ENCODE data around the gene CNOT6L.

CNOT6L gene

DNA sequence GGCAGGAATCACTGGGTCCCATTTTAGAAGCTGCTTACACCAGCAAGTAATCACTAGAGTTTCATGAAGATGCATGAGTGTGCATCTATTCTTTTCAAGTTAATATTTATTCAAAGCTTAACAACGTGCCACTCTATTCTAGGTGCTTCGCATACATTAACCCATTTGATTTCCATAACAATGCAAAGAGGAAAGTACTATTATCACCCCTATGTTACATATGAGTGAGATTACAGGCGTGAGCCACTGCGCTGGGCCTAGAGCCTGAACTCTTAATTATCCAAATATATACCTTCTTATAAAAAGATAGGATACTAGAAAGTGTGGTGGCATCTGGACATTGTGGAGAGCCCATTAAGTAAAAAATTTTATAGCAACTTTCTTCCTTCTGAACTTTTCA, 148.1 kb downstream of the CNOT6L start:
- TF ChIP-seq, protein P1, sequence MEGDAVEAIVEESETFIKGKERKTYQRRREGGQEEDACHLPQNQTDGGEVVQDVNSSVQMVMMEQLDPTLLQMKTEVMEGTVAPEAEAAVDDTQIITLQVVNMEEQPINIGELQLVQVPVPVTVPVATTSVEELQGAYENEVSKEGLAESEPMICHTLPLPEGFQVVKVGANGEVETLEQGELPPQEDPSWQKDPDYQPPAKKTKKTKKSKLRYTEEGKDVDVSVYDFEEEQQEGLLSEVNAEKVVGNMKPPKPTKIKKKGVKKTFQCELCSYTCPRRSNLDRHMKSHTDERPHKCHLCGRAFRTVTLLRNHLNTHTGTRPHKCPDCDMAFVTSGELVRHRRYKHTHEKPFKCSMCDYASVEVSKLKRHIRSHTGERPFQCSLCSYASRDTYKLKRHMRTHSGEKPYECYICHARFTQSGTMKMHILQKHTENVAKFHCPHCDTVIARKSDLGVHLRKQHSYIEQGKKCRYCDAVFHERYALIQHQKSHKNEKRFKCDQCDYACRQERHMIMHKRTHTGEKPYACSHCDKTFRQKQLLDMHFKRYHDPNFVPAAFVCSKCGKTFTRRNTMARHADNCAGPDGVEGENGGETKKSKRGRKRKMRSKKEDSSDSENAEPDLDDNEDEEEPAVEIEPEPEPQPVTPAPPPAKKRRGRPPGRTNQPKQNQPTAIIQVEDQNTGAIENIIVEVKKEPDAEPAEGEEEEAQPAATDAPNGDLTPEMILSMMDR (IDR thresholded peaks at IDR 0.05), result no peak

DNA sequence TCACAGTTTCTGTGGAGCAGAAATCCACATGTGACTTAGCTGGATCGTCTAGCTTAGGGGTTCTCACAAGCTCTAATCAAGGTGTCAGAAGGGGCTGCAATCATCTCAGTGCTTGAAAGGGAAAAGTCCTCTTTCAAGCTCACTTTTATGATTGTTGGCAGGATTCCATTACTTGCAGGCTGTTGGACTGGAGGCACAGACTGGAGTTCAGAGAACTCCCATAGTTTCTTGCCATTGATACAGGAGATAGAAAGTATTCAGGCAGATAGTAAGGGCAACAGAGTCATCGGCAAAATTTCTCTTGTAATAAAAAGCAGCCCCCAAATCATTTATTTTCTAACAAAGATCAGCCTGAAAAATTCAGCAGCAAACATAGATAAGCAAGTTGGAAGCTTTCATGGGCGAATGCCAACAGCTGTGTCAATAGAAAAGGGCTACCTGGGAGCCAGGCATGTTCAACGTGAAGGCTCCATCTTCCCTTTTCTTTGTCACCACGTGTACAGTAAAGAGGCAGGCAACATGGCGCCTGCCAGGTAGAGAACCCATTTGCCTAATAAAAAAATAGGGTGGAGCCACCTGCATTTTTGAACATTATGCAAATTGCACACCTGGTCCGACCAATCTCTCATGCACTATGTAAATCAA, 149.1 kb downstream of the CNOT6L start:
- TF ChIP-seq, protein P1 (IDR thresholded peaks at IDR 0.05), result no peak

GRCh38 chr4:77665381-77666069, 153.6 kb downstream of the CNOT6L start:
- TF ChIP-seq, protein P1 (IDR thresholded peaks at IDR 0.05), result no peak

All from LNCAP (cell line).